Effector memory CD4-positive, alpha-beta T cell (primary cell): Measurements from ENCODE around the gene OBSCN.

Experiments used
- DNase-seq, 3 donors: peaks; one replicate each; pipeline ENCODE4 v3.0.0-alpha.2; 2020
- H3K27ac ChIP-seq: 2 replicates; pipeline ENCODE4 v1.7.0; 2013; ENCODE audit warnings: mild to moderate bottlenecking, low read length, moderate library complexity; ENCODE audit not compliant: insufficient read depth, poor library complexity, severe bottlenecking
- H3K27me3 ChIP-seq: replicated peaks from 2 replicates; pipeline ENCODE4 v1.7.0; 2013; ENCODE audit warnings: mild to moderate bottlenecking, low read length; ENCODE audit not compliant: insufficient read depth, control insufficient read depth, poor library complexity, severe bottlenecking
- H3K36me3 ChIP-seq: 2 replicates; pipeline ENCODE4 v1.7.0; 2013; ENCODE audit warnings: mild to moderate bottlenecking, low read length, moderate library complexity; ENCODE audit not compliant: control insufficient read depth, insufficient read depth
- H3K4me1 ChIP-seq: 2 replicates; pipeline ENCODE4 v1.7.0; 2013; ENCODE audit warnings: low read length, mild to moderate bottlenecking; ENCODE audit not compliant: control insufficient read depth, insufficient read depth, poor library complexity, severe bottlenecking
- H3K4me3 ChIP-seq: 2 replicates; pipeline ENCODE4 v1.7.0; 2013; ENCODE audit warnings: low read length, low read depth, mild to moderate bottlenecking; ENCODE audit not compliant: insufficient read depth, poor library complexity, severe bottlenecking
- H3K9me3 ChIP-seq: 2 replicates; pipeline ENCODE4 v1.7.0; 2013; ENCODE audit warnings: mild to moderate bottlenecking, low read length, moderate library complexity; ENCODE audit not compliant: control insufficient read depth

Gene OBSCN

GRCh38 chr1:228390649-228391048, 182.8 kb downstream of the OBSCN start:
- no peak for DNase-seq
- Histone ChIP-seq H3K4me3 (no peak overlapping the region), H3K4me1 (no peaks in the 10 kb centered on the region), H3K9me3 (no peaks in the 10 kb centered on the region), H3K27me3 (no peaks in the 10 kb centered on the region), H3K27ac (no peak overlapping the region), H3K36me3 (peaks cover 18% of the 10 kb centered on the region)

- H3K9me3 ChIP-seq: no peaks in the 10 kb centered on the region
- no peak for DNase-seq
- peaks cover 26% of the 10 kb centered on the region for H3K36me3 ChIP-seq
- no peak overlapping the region for H3K27ac ChIP-seq
- no peaks in the 10 kb centered on the region for H3K4me1 ChIP-seq
- no peaks in the 10 kb centered on the region for H3K27me3 ChIP-seq
- H3K4me3 ChIP-seq: no peak overlapping the region
These were observed 183.7 kb downstream of the OBSCN start for GRCh38 chr1:228391411-228392020.

- H3K27me3 ChIP-seq: no peaks in the 10 kb centered on the region
- H3K36me3 ChIP-seq: peaks cover 34% of the 10 kb centered on the region
- H3K4me3 ChIP-seq: no peak overlapping the region
- DNase-seq: no peak
- H3K9me3 ChIP-seq: no peaks in the 10 kb centered on the region
- no peak overlapping the region for H3K27ac ChIP-seq
- H3K4me1 ChIP-seq: no peaks in the 10 kb centered on the region
These were observed 184.5 kb downstream of the OBSCN start for GRCh38 chr1:228392111-228392936.

- Histone ChIP-seq H3K27me3 (no peaks in the 10 kb centered on the region), H3K9me3 (no peaks in the 10 kb centered on the region), H3K27ac (no peak overlapping the region), H3K4me3 (no peak overlapping the region), H3K4me1 (peaks cover 9% of the 10 kb centered on the region), H3K36me3 (peaks cover 39% of the 10 kb centered on the region)
- no peak for DNase-seq
These were observed 185.4 kb downstream of the OBSCN start for GRCh38 chr1:228393268-228393701.

GRCh38 chr1:228393811-228394570, 186.1 kb downstream of the OBSCN start:
- no peak overlapping the region for H3K4me3 ChIP-seq
- H3K27ac ChIP-seq: no peak overlapping the region
- DNase-seq: no peak
- H3K27me3 ChIP-seq: no peaks in the 10 kb centered on the region
- H3K4me1 ChIP-seq: peaks cover 9% of the 10 kb centered on the region
- H3K9me3 ChIP-seq: no peaks in the 10 kb centered on the region
- H3K36me3 ChIP-seq: peaks cover 44% of the 10 kb centered on the region

GRCh38 chr1:228394571-228395394, 186.9 kb downstream of the OBSCN start:
- Histone ChIP-seq H3K27ac (no peak overlapping the region), H3K36me3 (peaks cover 45% of the 10 kb centered on the region), H3K4me3 (no peak overlapping the region), H3K27me3 (no peaks in the 10 kb centered on the region), H3K9me3 (no peaks in the 10 kb centered on the region), H3K4me1 (peaks cover 9% of the 10 kb centered on the region)
- no peak for DNase-seq

- Histone ChIP-seq H3K27me3 (no peaks in the 10 kb centered on the region), H3K4me1 (peaks cover 9% of the 10 kb centered on the region), H3K36me3 (peaks cover 51% of the 10 kb centered on the region), H3K27ac (no peak overlapping the region), H3K4me3 (no peak overlapping the region), H3K9me3 (no peaks in the 10 kb centered on the region)
- DNase-seq: no peak
These were observed 189.2 kb downstream of the OBSCN start for GRCh38 chr1:228396770-228397662.

- Histone ChIP-seq H3K4me3 (no peak overlapping the region), H3K27ac (no peak overlapping the region), H3K27me3 (no peaks in the 10 kb centered on the region), H3K9me3 (no peaks in the 10 kb centered on the region), H3K4me1 (peaks cover 9% of the 10 kb centered on the region), H3K36me3 (peaks cover 59% of the 10 kb centered on the region)
- no peak for DNase-seq
These were observed 190.1 kb downstream of the OBSCN start for GRCh38 chr1:228397966-228398365.
